ENCODE data around the gene SLC26A6.

The SLC26A6 gene

DNA sequence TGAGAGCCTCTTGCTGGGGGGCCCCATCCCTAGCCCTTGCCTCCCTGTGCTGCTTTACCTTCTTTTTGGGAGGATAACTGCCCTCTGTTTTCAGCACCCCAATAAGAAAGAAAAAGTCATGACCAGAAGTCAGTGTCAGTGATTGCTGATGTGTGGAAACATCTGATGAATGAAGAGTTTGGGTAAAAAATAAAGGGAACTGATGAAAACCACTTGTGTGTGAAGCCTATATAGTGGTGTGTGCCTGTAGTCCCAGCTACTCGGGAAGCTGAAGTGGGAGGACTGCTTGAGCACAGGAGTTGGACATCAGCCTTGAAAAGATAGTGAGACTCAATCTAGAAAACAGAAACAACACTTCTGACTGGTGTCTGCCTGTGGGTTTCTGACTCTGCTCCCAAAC, 37.3 kb upstream of the SLC26A6 start:
- Histone ChIP-seq H3K4me3 (ENCODE audit: low read depth, low read length) (no peak overlapping the region), H3K9me3 (no peaks in the 10 kb centered on the region), H3K4me1 (no peaks in the 10 kb centered on the region), H3K27me3 (no peaks in the 10 kb centered on the region), H3K36me3 (no peaks in the 10 kb centered on the region)
- no peak for DNase-seq
- TF ChIP-seq, protein P1, sequence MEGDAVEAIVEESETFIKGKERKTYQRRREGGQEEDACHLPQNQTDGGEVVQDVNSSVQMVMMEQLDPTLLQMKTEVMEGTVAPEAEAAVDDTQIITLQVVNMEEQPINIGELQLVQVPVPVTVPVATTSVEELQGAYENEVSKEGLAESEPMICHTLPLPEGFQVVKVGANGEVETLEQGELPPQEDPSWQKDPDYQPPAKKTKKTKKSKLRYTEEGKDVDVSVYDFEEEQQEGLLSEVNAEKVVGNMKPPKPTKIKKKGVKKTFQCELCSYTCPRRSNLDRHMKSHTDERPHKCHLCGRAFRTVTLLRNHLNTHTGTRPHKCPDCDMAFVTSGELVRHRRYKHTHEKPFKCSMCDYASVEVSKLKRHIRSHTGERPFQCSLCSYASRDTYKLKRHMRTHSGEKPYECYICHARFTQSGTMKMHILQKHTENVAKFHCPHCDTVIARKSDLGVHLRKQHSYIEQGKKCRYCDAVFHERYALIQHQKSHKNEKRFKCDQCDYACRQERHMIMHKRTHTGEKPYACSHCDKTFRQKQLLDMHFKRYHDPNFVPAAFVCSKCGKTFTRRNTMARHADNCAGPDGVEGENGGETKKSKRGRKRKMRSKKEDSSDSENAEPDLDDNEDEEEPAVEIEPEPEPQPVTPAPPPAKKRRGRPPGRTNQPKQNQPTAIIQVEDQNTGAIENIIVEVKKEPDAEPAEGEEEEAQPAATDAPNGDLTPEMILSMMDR (IDR thresholded peaks at IDR 0.05; ENCODE audit: low read depth, low read length): no peak

DNA sequence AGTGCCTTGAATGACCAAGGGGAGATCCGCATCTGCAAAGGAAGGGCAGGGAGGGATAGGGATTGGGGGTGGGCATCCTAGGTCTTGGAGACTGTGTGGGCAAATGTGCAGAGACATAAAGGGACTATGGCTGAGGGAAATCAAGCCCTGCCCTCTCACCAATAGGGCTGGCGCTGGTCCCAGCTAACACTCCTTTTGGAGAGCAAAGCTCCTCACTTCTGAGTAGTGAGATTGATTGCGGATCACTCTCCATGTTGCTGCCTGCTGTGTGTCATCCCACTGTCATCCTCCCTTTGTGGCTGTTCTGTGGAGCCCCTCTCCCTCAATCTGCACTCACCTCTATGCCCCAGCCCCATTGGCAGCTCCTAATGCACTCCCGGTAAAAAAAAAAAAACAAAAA, 29.7 kb upstream of the SLC26A6 start:
- H3K27me3 ChIP-seq: no peaks in the 10 kb centered on the region
- H3K36me3 ChIP-seq: peaks cover 18% of the 10 kb centered on the region
- no peaks in the 10 kb centered on the region for H3K9me3 ChIP-seq
- no peaks in the 10 kb centered on the region for H3K4me1 ChIP-seq
- TF ChIP-seq, protein P1 (IDR thresholded peaks at IDR 0.05; ENCODE audit: low read depth, low read length): no peak
- no peak for DNase-seq
- no peak overlapping the region for H3K4me3 ChIP-seq (ENCODE audit: low read depth, low read length)

DNA sequence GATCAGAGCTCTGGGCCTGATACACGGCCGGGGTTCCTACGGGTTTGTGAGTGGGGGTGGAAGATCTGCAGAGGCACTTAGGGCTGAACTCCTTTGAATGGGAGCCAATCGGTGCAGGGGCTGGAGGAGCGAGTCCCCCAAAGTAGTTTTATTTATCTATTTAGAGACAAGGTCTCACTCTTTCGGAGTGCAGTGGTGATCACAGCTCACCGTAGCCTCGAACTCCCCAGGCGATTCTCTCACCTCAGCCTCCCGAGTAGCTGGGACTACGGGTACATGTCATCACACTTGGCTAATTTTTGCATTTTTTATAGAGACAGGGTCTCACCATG, 29.0 kb upstream of the SLC26A6 start:
- DNase-seq: no peak
- H3K36me3 ChIP-seq: peaks cover 24% of the 10 kb centered on the region
- no peaks in the 10 kb centered on the region for H3K27me3 ChIP-seq
- no peak overlapping the region for H3K4me3 ChIP-seq (ENCODE audit: low read depth, low read length)
- TF ChIP-seq, protein P1 (IDR thresholded peaks at IDR 0.05; ENCODE audit: low read depth, low read length): no peak
- H3K4me1 ChIP-seq: no peaks in the 10 kb centered on the region
- H3K9me3 ChIP-seq: no peaks in the 10 kb centered on the region

- Histone ChIP-seq H3K4me1 (no peaks in the 10 kb centered on the region), H3K9me3 (no peaks in the 10 kb centered on the region), H3K27me3 (no peaks in the 10 kb centered on the region), H3K4me3 (ENCODE audit: low read depth, low read length) (peak overlapping the region; percentile 61), H3K36me3 (peaks cover 29% of the 10 kb centered on the region)
- DNase-seq: peak; percentile 95
- TF ChIP-seq, protein P1 (IDR thresholded peaks at IDR 0.05; ENCODE audit: low read depth, low read length): peak; percentile 69
These were observed 28.4 kb upstream of the SLC26A6 start for GRCh38 chr3:48663489-48664312.

DNA sequence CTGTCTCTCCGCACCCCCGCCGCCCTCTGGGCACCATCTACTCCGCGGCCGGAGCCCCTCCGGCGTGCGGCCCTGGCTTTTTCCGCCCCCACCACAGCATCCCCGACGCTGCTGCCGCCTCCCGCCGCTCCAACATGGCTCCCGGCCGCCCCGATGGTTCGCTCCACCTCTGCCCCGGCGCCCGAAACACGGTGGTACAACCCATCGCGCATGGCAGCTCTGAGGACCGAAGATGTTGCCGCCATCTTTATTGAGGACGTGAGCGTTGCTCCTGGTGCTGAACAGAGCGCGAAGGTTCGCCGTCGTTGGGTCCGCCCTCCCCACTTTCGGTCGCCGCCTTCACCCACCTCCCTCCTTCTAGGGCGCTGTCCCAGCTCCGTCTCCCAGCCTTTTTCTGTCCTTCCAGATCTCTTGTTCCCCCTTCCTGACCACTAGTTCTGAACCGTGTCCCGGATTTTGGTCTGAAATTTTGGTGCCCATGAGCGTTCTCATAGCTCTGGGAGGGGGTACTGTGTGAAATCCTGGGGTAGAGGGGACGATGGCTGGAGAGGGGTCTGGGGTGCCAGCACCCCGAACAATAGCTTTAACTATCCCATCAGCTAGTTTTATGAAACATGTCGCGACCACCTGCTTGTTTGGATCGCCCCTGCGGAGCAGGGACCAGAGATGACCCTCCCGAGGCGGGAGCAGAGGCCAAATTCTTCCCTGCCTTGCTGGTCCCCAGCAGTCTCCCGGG, 27.7 kb upstream of the SLC26A6 start, which contains the start of gene CELSR3:
TSS of gene CELSR3 (minus strand) at position 134 of the 736 bp plus-strand sequence. CDS start 252 bp downstream, outside the sequence.
- TF ChIP-seq, protein P1 (IDR thresholded peaks at IDR 0.05; ENCODE audit: low read depth, low read length): no peak
- no peaks in the 10 kb centered on the region for H3K9me3 ChIP-seq
- H3K36me3 ChIP-seq: peaks cover 36% of the 10 kb centered on the region
- H3K4me1 ChIP-seq: no peaks in the 10 kb centered on the region
- peak within 1 kb of the TSS; percentile 65 for H3K4me3 ChIP-seq (ENCODE audit: low read depth, low read length)
- H3K27me3 ChIP-seq: no peaks in the 10 kb centered on the region
- peak; percentile 78 for DNase-seq
